Liver (tissue), 9 donors: Measurements from ENCODE around the gene PAXX. TPM values are rescaled to one million over a fixed set of nuclear protein-coding genes. Genes with fewer than 3 reads are reported as not detected.

Source experiments
- DNase-seq: peaks from one replicate; pipeline ENCODE4 v3.0.0-alpha.2; 2017; ENCODE audit warnings: low spot score
- H3K27ac ChIP-seq, 2 donors: one replicate each; pipeline ENCODE4 v1.7.0; 2013; ENCODE audit warnings: inconsistent platforms in 2 of 2, low read length in 2 of 2, control low read depth in 1 of 2, low read depth in 1 of 2, mild to moderate bottlenecking in 1 of 2
- H3K27me3 ChIP-seq, 4 donors: one replicate each; pipeline versions ENCODE4 v1.6.1 to v1.7.0; 2013; ENCODE audit warnings: low read length in 3 of 4, inconsistent platforms in 1 of 4, mild to moderate bottlenecking in 1 of 4, moderate library complexity in 1 of 4; ENCODE audit not compliant: control insufficient read depth in 4 of 4, insufficient read depth in 4 of 4
- H3K36me3 ChIP-seq, 4 donors: one replicate each; pipeline versions ENCODE4 v1.6.1 to v1.7.0; 2013; ENCODE audit warnings: low read length in 3 of 4, mild to moderate bottlenecking in 3 of 4, low read depth in 1 of 4, moderate library complexity in 1 of 4; ENCODE audit not compliant: control insufficient read depth in 4 of 4, insufficient read depth in 3 of 4
- H3K4me1 ChIP-seq, 4 donors: one replicate each; pipeline versions ENCODE4 v1.6.1 to v1.7.0; 2013; ENCODE audit warnings: low read length in 3 of 4, mild to moderate bottlenecking in 3 of 4, moderate library complexity in 1 of 4; ENCODE audit not compliant: control insufficient read depth in 4 of 4, insufficient read depth in 4 of 4
- H3K4me3 ChIP-seq, 3 donors: one replicate each; pipeline versions ENCODE4 v1.6.1 to v1.7.0; 2013; ENCODE audit warnings: low read length in 3 of 3, control low read depth in 1 of 3, low read depth in 1 of 3, mild to moderate bottlenecking in 1 of 3
- H3K9ac ChIP-seq, 2 donors: one replicate each; pipeline ENCODE4 v1.7.0; 2013; ENCODE audit warnings: low read length in 2 of 2, mild to moderate bottlenecking in 2 of 2, moderate library complexity in 2 of 2, control low read depth in 1 of 2, low read depth in 1 of 2
- H3K9me3 ChIP-seq, 4 donors: one replicate each; pipeline versions ENCODE4 v1.6.1 to v1.7.0; 2013; ENCODE audit warnings: low read length in 3 of 4; ENCODE audit not compliant: control insufficient read depth in 4 of 4
- ATF3 ChIP-seq: IDR thresholded peaks from 2 replicates; pipeline ENCODE4 v1.6.1; 2016; ENCODE audit warnings: antibody characterized with exemption
- CTCF ChIP-seq: fragments of 150-350 bp; IDR thresholded peaks from 2 replicates; pipeline ENCODE4 v1.5.1; 2017; ENCODE audit warnings: improper control_type of control experiment, low read depth, low read length; ENCODE audit not compliant: missing input control
- EGR1 ChIP-seq, 2 donors: IDR thresholded peaks; 2 replicates each; pipeline ENCODE4 v1.6.1; 2016 to 2018; ENCODE audit warnings: antibody characterized with exemption in 2 of 2, low read depth in 2 of 2
- FOXA1 ChIP-seq: IDR thresholded peaks from 2 replicates; pipeline ENCODE4 v1.6.1; 2016; ENCODE audit warnings: antibody characterized with exemption
- FOXA2 ChIP-seq: IDR thresholded peaks from 2 replicates; pipeline ENCODE4 v1.6.1; 2016; ENCODE audit warnings: antibody characterized with exemption
- GABPA ChIP-seq, 2 donors: IDR thresholded peaks in 1 of 2; conservative IDR thresholded peaks in 1 of 2; 2 replicates each; pipeline ENCODE4 v1.6.1; 2016; ENCODE audit warnings: antibody characterized with exemption in 2 of 2, mild to moderate bottlenecking in 1 of 2, moderate library complexity in 1 of 2
- HNF4A ChIP-seq, 2 donors: conservative IDR thresholded peaks; 2 replicates each; pipeline ENCODE4 v1.6.1; 2016; ENCODE audit warnings: antibody characterized with exemption in 2 of 2, mild to moderate bottlenecking in 2 of 2
- HNF4G ChIP-seq: IDR thresholded peaks from 2 replicates; pipeline ENCODE4 v1.6.1; 2016; ENCODE audit warnings: antibody characterized with exemption
- JUND ChIP-seq, 2 donors: IDR thresholded peaks; 2 replicates each; pipeline ENCODE4 v1.6.1; 2016; ENCODE audit warnings: antibody characterized with exemption in 2 of 2
- MAX ChIP-seq: IDR thresholded peaks from 2 replicates; pipeline ENCODE4 v1.6.1; 2016; ENCODE audit warnings: antibody characterized with exemption
- NR2F2 ChIP-seq: IDR thresholded peaks from 2 replicates; pipeline ENCODE4 v1.6.1; 2016; ENCODE audit warnings: antibody characterized with exemption
- RAD21 ChIP-seq, 2 donors: IDR thresholded peaks; 2 replicates each; pipeline ENCODE4 v1.6.1; 2016; ENCODE audit warnings: antibody characterized with exemption in 2 of 2, mild to moderate bottlenecking in 2 of 2
- REST ChIP-seq: IDR thresholded peaks from 2 replicates; pipeline ENCODE4 v1.6.1; 2016; ENCODE audit warnings: antibody characterized with exemption, mild to moderate bottlenecking
- RXRA ChIP-seq, 2 donors: IDR thresholded peaks; 2 replicates each; pipeline ENCODE4 v1.6.1; 2017 to 2018; ENCODE audit warnings: antibody characterized with exemption in 2 of 2, mild to moderate bottlenecking in 1 of 2
- SP1 ChIP-seq: IDR thresholded peaks from 2 replicates; pipeline ENCODE4 v1.6.1; 2018; ENCODE audit warnings: antibody characterized with exemption, mild to moderate bottlenecking
- TAF1 ChIP-seq: conservative IDR thresholded peaks from 2 replicates; pipeline ENCODE4 v1.6.1; 2016; ENCODE audit warnings: antibody characterized with exemption, mild to moderate bottlenecking
- YY1 ChIP-seq: IDR thresholded peaks from 2 replicates; pipeline ENCODE4 v1.6.1; 2016; ENCODE audit warnings: antibody characterized with exemption, mild to moderate bottlenecking
- ZBTB33 ChIP-seq: IDR thresholded peaks from 2 replicates; pipeline ENCODE4 v1.6.1; 2016; ENCODE audit warnings: antibody characterized with exemption
- WGBS: extraction: QIAGEN DNeasy Blood & Tissue Kit; methylation state at CpG from one replicate; pipeline ENCODE4 v1.1.7; 2013; 5-methylcytosine and 5-hydroxymethylcytosine counted together
- polyA plus RNA-seq, 2 donors: library from polyadenylated mRNA; stranded (reverse) in 1 of 2; unstranded in 1 of 2; fragments of 200-250 nt in 1 of 2; fragments of >200 nt in 1 of 2; fragmentation: Nextera tagmentation in 1 of 2; extraction: Ambion mirVana in 1 of 2; gene quantifications; one replicate each; pipeline versions ENCODE4 v1.2.1 to v1.2.3, GENCODE V29; 2013 to 2015
- total RNA-seq, 2 donors: library from RNA; depleted of rRNA; stranded (reverse); fragments of >200 nt; gene quantifications; one replicate each; pipeline ENCODE4 v1.2.3, GENCODE V29; 2014
- donor health status: healthy.
- donor health status: healthy.
- donor health status: healthy.
- donor health status: healthy.
- donor health status: healthy.

Gene PAXX
- total and polyA plus RNA-seq, 4 donors, result 7.3 to 34.1 (median 19.2) TPM

GRCh38 chr9:136969150-136969549, 23.1 kb upstream of the PAXX start:
- TF ChIP-seq RXRA (IDR thresholded peaks at IDR 0.05), result no peak
- no peak for TF ChIP-seq JUND (IDR thresholded peaks at IDR 0.05)
- no peak for TF ChIP-seq EGR1 (IDR thresholded peaks at IDR 0.05; ENCODE audit: low read depth in 2 of 2)
- TF ChIP-seq YY1, result no peak
- no peak for TF ChIP-seq SP1
- TF ChIP-seq TAF1, result no peak
- TF ChIP-seq RAD21 (IDR thresholded peaks at IDR 0.05), result no peak
- no peak for TF ChIP-seq FOXA2
- no peak for TF ChIP-seq FOXA1
- Histone ChIP-seq H3K4me3 (no peak overlapping the region), H3K27ac (no peak overlapping the region), H3K9ac (no peak overlapping the region), H3K9me3 (no peaks in the 10 kb centered on the region), H3K4me1 (peaks cover 0 to 2% (median 0%) of the 10 kb centered on the region in 4 donors), H3K27me3 (no peaks in the 10 kb centered on the region), H3K36me3 (no peaks in the 10 kb centered on the region)
- no peak for DNase-seq
- WGBS, result 87% methylated on average over 17 of the region's 17 CpGs

- no peaks in the 10 kb centered on the region for H3K9me3 ChIP-seq
- H3K4me1 ChIP-seq, result peaks cover 0 to 2% (median 0%) of the 10 kb centered on the region in 4 donors
- no peaks in the 10 kb centered on the region for H3K36me3 ChIP-seq
- TF ChIP-seq HNF4G, result no peak
- TF ChIP-seq RAD21 (IDR thresholded peaks at IDR 0.05), result no peak
- TF ChIP-seq ZBTB33, result no peak
- H3K27ac ChIP-seq, result no peak overlapping the region
- no peak overlapping the region for H3K4me3 ChIP-seq
- no peaks in the 10 kb centered on the region for H3K27me3 ChIP-seq
- DNase-seq, result no peak
- WGBS, result 82% methylated on average over 5 of the region's 5 CpGs
- H3K9ac ChIP-seq, result no peak overlapping the region
These were observed 22.4 kb upstream of the PAXX start for GRCh38 chr9:136969774-136970173.

- no peaks in the 10 kb centered on the region for H3K27me3 ChIP-seq
- no peaks in the 10 kb centered on the region for H3K36me3 ChIP-seq
- 95% methylated on average over 11 of the region's 11 CpGs for WGBS
- no peaks in the 10 kb centered on the region for H3K9me3 ChIP-seq
- no peak overlapping the region for H3K9ac ChIP-seq
- no peak for DNase-seq
- H3K4me3 ChIP-seq, result no peak overlapping the region
- H3K27ac ChIP-seq, result no peak overlapping the region
- TF ChIP-seq GABPA (IDR thresholded peaks at IDR 0.05 in 1 of 2, conservative IDR thresholded peaks at IDR 0.05 in 1 of 2), result no peak
- no peak for TF ChIP-seq CTCF
- TF ChIP-seq REST, result no peak
- no peak for TF ChIP-seq RAD21 (IDR thresholded peaks at IDR 0.05)
- no peak for TF ChIP-seq HNF4A (conservative IDR thresholded peaks at IDR 0.05)
- TF ChIP-seq ZBTB33, result no peak
- TF ChIP-seq SP1, result no peak
- no peak for TF ChIP-seq EGR1 (IDR thresholded peaks at IDR 0.05; ENCODE audit: low read depth in 2 of 2)
- TF ChIP-seq FOXA2, result no peak
- no peak for TF ChIP-seq NR2F2
- no peak for TF ChIP-seq RXRA (IDR thresholded peaks at IDR 0.05)
- no peak for TF ChIP-seq ATF3
- no peak for TF ChIP-seq JUND (IDR thresholded peaks at IDR 0.05)
- TF ChIP-seq HNF4G, result no peak
- no peak for TF ChIP-seq YY1
- TF ChIP-seq MAX, result no peak
- TF ChIP-seq TAF1, result no peak
- peaks cover 0 to 2% (median 0%) of the 10 kb centered on the region in 4 donors for H3K4me1 ChIP-seq
These were observed 21.9 kb upstream of the PAXX start for GRCh38 chr9:136970361-136970760.
